Activated CD8-positive, alpha-beta T cell treated with anti-CD3 and anti-CD28 coated beads, Interleukin-2, amount 10 ng/mL, durations not matched to agents 7 days and 5 days (primary cell): ENCODE results near the gene ADAP1. TPM values are rescaled to one million over a fixed set of nuclear protein-coding genes. Genes with fewer than 3 reads are reported as not detected.

ENCODE experiments used
- ATAC-seq: fragments of 150-1000 bp; cut with Tn5 transposase; one replicate; pipeline ENCODE4 v1.10.0; 2021; ENCODE audit warnings: moderate library complexity
- CTCF ChIA-PET: fragments of 350-600 bp; sonication (Branson Sonifier 250); formaldehyde crosslinking; loops from one replicate; lab custom pipeline; 2021; ENCODE audit warnings: antibody characterized with exemption; lab: Charles Lee
- POLR2A ChIA-PET: fragments of 350-600 bp; sonication (Branson Sonifier 250); formaldehyde crosslinking; loops from one replicate; lab custom pipeline; 2021; ENCODE audit warnings: antibody characterized with exemption; lab: Charles Lee
- DNase-seq: peaks from one replicate; pipeline ENCODE4 v3.0.0-alpha.2; 2020
- H3K27ac Mint-ChIP-seq: one replicate; pipeline ENCODE4 v1.8.0; 2021; ENCODE audit warnings: mild to moderate bottlenecking, mixed read lengths
- H3K27me3 Mint-ChIP-seq: one replicate; pipeline ENCODE4 v1.8.0; 2021; ENCODE audit warnings: low read depth, mixed read lengths
- H3K36me3 Mint-ChIP-seq: one replicate; pipeline ENCODE4 v1.8.0; 2021; ENCODE audit warnings: low read depth, mixed read lengths
- H3K4me1 Mint-ChIP-seq: one replicate; pipeline ENCODE4 v1.8.0; 2021; ENCODE audit warnings: low read depth, mixed read lengths
- H3K4me3 Mint-ChIP-seq: one replicate; pipeline ENCODE4 v1.8.0; 2021; ENCODE audit warnings: mild to moderate bottlenecking, mixed read lengths
- H3K9me3 Mint-ChIP-seq: one replicate; pipeline ENCODE4 v1.8.0; 2022; ENCODE audit warnings: mixed read lengths; ENCODE audit not compliant: insufficient read depth
- total RNA-seq, 2 experiments: library from RNA; stranded (reverse); gene quantifications; one replicate each; pipeline ENCODE4 v1.2.3, GENCODE V29; 2021

Gene ADAP1
- total RNA-seq, 2 experiments from 2014 or later = 24.2 to 28.6 TPM

GRCh38 chr7:906776-907157 is 47.7 kb downstream of the ADAP1 start:
- Mint-ChIP-seq H3K27me3 (no peaks in the 10 kb centered on the region), H3K9me3 (no peaks in the 10 kb centered on the region), H3K4me1 (peaks cover 11% of the 10 kb centered on the region), H3K27ac (no peak overlapping the region), H3K4me3 (no peak overlapping the region), H3K36me3 (no peaks in the 10 kb centered on the region)
- CTCF ChIA-PET = interaction anchor here (2.2 to 2.5 kb wide), 2 partner anchors 16 to 87 kb away, joined by 8 to 12 read pairs; no protein-coding TSS in a partner anchor
- DNase-seq (peak; percentile 48), ATAC-seq (peak; percentile 13)
- POLR2A ChIA-PET = interaction anchor here (1.0 to 1.9 kb wide), 3 partner anchors 16 to 68 kb away, joined by 4 to 7 read pairs (median 5); partner anchors contain the start of gene COX19

GRCh38 chr7:904847-905246 is 49.6 kb downstream of the ADAP1 start:
- Mint-ChIP-seq H3K4me3 (no peak overlapping the region), H3K27ac (no peak overlapping the region), H3K36me3 (no peaks in the 10 kb centered on the region), H3K4me1 (peaks cover 2% of the 10 kb centered on the region), H3K9me3 (no peaks in the 10 kb centered on the region), H3K27me3 (no peaks in the 10 kb centered on the region)
- POLR2A ChIA-PET = no interaction called here
- CTCF ChIA-PET = no interaction called here
- ATAC-seq (no peak), DNase-seq (no peak)

- Mint-ChIP-seq H3K27ac (no peak overlapping the region), H3K27me3 (no peaks in the 10 kb centered on the region), H3K36me3 (no peaks in the 10 kb centered on the region), H3K4me1 (no peaks in the 10 kb centered on the region), H3K4me3 (no peak overlapping the region), H3K9me3 (no peaks in the 10 kb centered on the region)
- ChIA-PET POLR2A (interaction anchor here (0.6 kb wide), 1 partner anchor 342 kb away, joined by 3 read pairs; no protein-coding TSS in a partner anchor), CTCF (no interaction called here)
- DNase-seq = no peak
- no peak for ATAC-seq
Measured at GRCh38 chr7:903921-904755, 50.3 kb downstream of the ADAP1 start.

- ChIA-PET CTCF (no interaction called here), POLR2A (no interaction called here)
- H3K4me1 Mint-ChIP-seq = no peaks in the 10 kb centered on the region
- ATAC-seq = no peak
- H3K36me3 Mint-ChIP-seq = peaks cover 2% of the 10 kb centered on the region
- H3K27ac Mint-ChIP-seq = no peak overlapping the region
- H3K27me3 Mint-ChIP-seq = no peaks in the 10 kb centered on the region
- no peaks in the 10 kb centered on the region for H3K9me3 Mint-ChIP-seq
- no peak for DNase-seq
- H3K4me3 Mint-ChIP-seq = no peak overlapping the region
Measured at GRCh38 chr7:902996-903395, 51.5 kb downstream of the ADAP1 start.

- H3K4me3 Mint-ChIP-seq = no peak overlapping the region
- POLR2A ChIA-PET = interaction anchor here (0.6 kb wide), 1 partner anchor 47 kb away, joined by 3 read pairs; no protein-coding TSS in a partner anchor
- H3K9me3 Mint-ChIP-seq = no peaks in the 10 kb centered on the region
- ATAC-seq (peak; percentile 54), DNase-seq (peak; percentile 66)
- H3K4me1 Mint-ChIP-seq = no peaks in the 10 kb centered on the region
- peaks cover 4% of the 10 kb centered on the region for H3K36me3 Mint-ChIP-seq
- CTCF ChIA-PET = no interaction called here
- no peak overlapping the region for H3K27ac Mint-ChIP-seq
- H3K27me3 Mint-ChIP-seq = no peaks in the 10 kb centered on the region
Measured at GRCh38 chr7:901388-902154, 52.9 kb downstream of the ADAP1 start.

- peaks cover 8% of the 10 kb centered on the region for H3K36me3 Mint-ChIP-seq
- H3K4me1 Mint-ChIP-seq = no peaks in the 10 kb centered on the region
- DNase-seq (no peak), ATAC-seq (no peak)
- ChIA-PET POLR2A (interaction anchor here (0.6 kb wide), 1 partner anchor 48 kb away, joined by 3 read pairs; no protein-coding TSS in a partner anchor), CTCF (no interaction called here)
- H3K27ac Mint-ChIP-seq = no peak overlapping the region
- no peaks in the 10 kb centered on the region for H3K9me3 Mint-ChIP-seq
- no peaks in the 10 kb centered on the region for H3K27me3 Mint-ChIP-seq
- H3K4me3 Mint-ChIP-seq = no peak overlapping the region
Measured at GRCh38 chr7:901041-901387, 53.5 kb downstream of the ADAP1 start.

GRCh38 chr7:900331-901040 is 54.0 kb downstream of the ADAP1 start:
- DNase-seq (no peak), ATAC-seq (no peak)
- H3K4me3 Mint-ChIP-seq = no peak overlapping the region
- no peaks in the 10 kb centered on the region for H3K9me3 Mint-ChIP-seq
- CTCF ChIA-PET = no interaction called here
- H3K27ac Mint-ChIP-seq = no peak overlapping the region
- no peaks in the 10 kb centered on the region for H3K27me3 Mint-ChIP-seq
- no peaks in the 10 kb centered on the region for H3K4me1 Mint-ChIP-seq
- POLR2A ChIA-PET = no interaction called here
- peaks cover 10% of the 10 kb centered on the region for H3K36me3 Mint-ChIP-seq

GRCh38 chr7:899806-900205 is 54.7 kb downstream of the ADAP1 start:
- peaks cover 13% of the 10 kb centered on the region for H3K36me3 Mint-ChIP-seq

GRCh38 chr7:898855-899681 is 55.4 kb downstream of the ADAP1 start:
- ChIA-PET POLR2A (no interaction called here), CTCF (no interaction called here)
- Mint-ChIP-seq H3K9me3 (no peaks in the 10 kb centered on the region), H3K4me3 (no peak overlapping the region), H3K36me3 (peaks cover 18% of the 10 kb centered on the region), H3K4me1 (no peaks in the 10 kb centered on the region), H3K27me3 (no peaks in the 10 kb centered on the region), H3K27ac (no peak overlapping the region)
- no peak for DNase-seq
- no peak for ATAC-seq

More at GRCh38 chr7:899806-900205, 54.7 kb downstream of the ADAP1 start:
- no peak for ATAC-seq
- ChIA-PET CTCF (no interaction called here), POLR2A (no interaction called here)
- H3K4me3 Mint-ChIP-seq = no peak overlapping the region
- no peaks in the 10 kb centered on the region for H3K9me3 Mint-ChIP-seq
- H3K27me3 Mint-ChIP-seq = no peaks in the 10 kb centered on the region
- DNase-seq = no peak
- no peaks in the 10 kb centered on the region for H3K4me1 Mint-ChIP-seq
- H3K27ac Mint-ChIP-seq = no peak overlapping the region

GRCh38 chr7:898460-898854 is 56.0 kb downstream of the ADAP1 start:
- ChIA-PET CTCF (no interaction called here), POLR2A (no interaction called here)
- no peaks in the 10 kb centered on the region for H3K4me1 Mint-ChIP-seq
- no peaks in the 10 kb centered on the region for H3K27me3 Mint-ChIP-seq
- no peak for ATAC-seq
- no peak for DNase-seq
- H3K4me3 Mint-ChIP-seq = no peak overlapping the region
- no peak overlapping the region for H3K27ac Mint-ChIP-seq
- H3K9me3 Mint-ChIP-seq = no peaks in the 10 kb centered on the region
- peaks cover 22% of the 10 kb centered on the region for H3K36me3 Mint-ChIP-seq

- no peak overlapping the region for H3K4me3 Mint-ChIP-seq
- ATAC-seq (no peak), DNase-seq (no peak)
- no peaks in the 10 kb centered on the region for H3K4me1 Mint-ChIP-seq
- no peaks in the 10 kb centered on the region for H3K27me3 Mint-ChIP-seq
- ChIA-PET POLR2A (no interaction called here), CTCF (no interaction called here)
- no peak overlapping the region for H3K27ac Mint-ChIP-seq
- H3K9me3 Mint-ChIP-seq = no peaks in the 10 kb centered on the region
- peaks cover 28% of the 10 kb centered on the region for H3K36me3 Mint-ChIP-seq
Measured at GRCh38 chr7:897771-898376, 56.6 kb downstream of the ADAP1 start.
